ENCODE measurements around the gene PSMF1. TPM values are rescaled to one million over a fixed set of nuclear protein-coding genes. Genes with fewer than 3 reads are reported as not detected.
A peak's percentile ranks its signal among the peaks of the same experiment; 100 is the strongest.

PSMF1 gene
- total and polyA plus RNA-seq, 7 experiments from 2014 or later, result 88.7 to 157 (median 116) TPM

- H3K4me1 ChIP-seq (ENCODE audit: control insufficient read depth in 2 of 2, insufficient read depth in 2 of 2, low read length in 2 of 2), result no peaks in the 10 kb centered on the region
- no peaks in the 10 kb centered on the region for H3K9me3 ChIP-seq (ENCODE audit: control insufficient read depth in 2 of 3, low read length in 3 of 3)
- no peak overlapping the region for H3K27ac ChIP-seq (ENCODE audit: low read depth, low read length)
- no peak overlapping the region for H3K27ac Mint-ChIP-seq
- no peak overlapping the region for H3K4me3 ChIP-seq (ENCODE audit: low read length)
- H3K4me3 Mint-ChIP-seq, result no peak overlapping the region
- H3K36me3 Mint-ChIP-seq, result peaks cover 0 to 5% (median 0%) of the 10 kb centered on the region in 5 donors
- H3K4me1 Mint-ChIP-seq, result peaks cover 7 to 13% (median 11%) of the 10 kb centered on the region in 7 donors
- peaks cover 0 to 3% of the 10 kb centered on the region in 2 donors for H3K27me3 ChIP-seq (ENCODE audit: control insufficient read depth in 2 of 2, insufficient read depth in 2 of 2, low read length in 2 of 2)
- H3K9me3 Mint-ChIP-seq, result no peaks in the 10 kb centered on the region
- H3K36me3 ChIP-seq (ENCODE audit: control insufficient read depth in 2 of 3, insufficient read depth in 3 of 3, low read length in 3 of 3), result no peaks in the 10 kb centered on the region
- no peak for ATAC-seq
- no peak for DNase-seq
- peaks cover 14 to 44% (median 28%) of the 10 kb centered on the region in 5 donors for H3K27me3 Mint-ChIP-seq
- intact Hi-C loops (cut with micrococcal nuclease), result loop anchor here in 1 of 2 donors (5.0 kb wide), 1 partner anchor 216 kb away; no protein-coding TSS in a partner anchor
- ChIA-PET CTCF (interaction anchor here (0.7 to 1.1 kb wide), 3 partner anchors 10 to 79 kb away, joined by 3 read pairs; no protein-coding TSS in a partner anchor), POLR2A (no interaction called here)
Observed at GRCh38 chr20:1188347-1188746, 69.9 kb downstream of the PSMF1 start.

- Histone ChIP-seq H3K9me3 (ENCODE audit: control insufficient read depth in 2 of 3, low read length in 3 of 3) (no peaks in the 10 kb centered on the region), H3K4me3 (ENCODE audit: low read length) (no peak overlapping the region), H3K27ac (ENCODE audit: low read depth, low read length) (no peak overlapping the region), H3K36me3 (ENCODE audit: control insufficient read depth in 2 of 3, insufficient read depth in 3 of 3, low read length in 3 of 3) (no peaks in the 10 kb centered on the region), H3K27me3 (ENCODE audit: control insufficient read depth in 2 of 2, insufficient read depth in 2 of 2, low read length in 2 of 2) (peaks cover 0 to 3% of the 10 kb centered on the region in 2 donors), H3K4me1 (ENCODE audit: control insufficient read depth in 2 of 2, insufficient read depth in 2 of 2, low read length in 2 of 2) (no peaks in the 10 kb centered on the region)
- CTCF ChIA-PET, result no interaction called here
- Mint-ChIP-seq H3K36me3 (no peaks in the 10 kb centered on the region), H3K27me3 (peaks cover 0 to 30% (median 14%) of the 10 kb centered on the region in 5 donors), H3K27ac (peak overlapping the region in 1 of 9 donors; percentile 23), H3K4me3 (no peak overlapping the region), H3K4me1 (peaks cover 0 to 5% (median 4%) of the 10 kb centered on the region in 7 donors), H3K9me3 (no peaks in the 10 kb centered on the region)
- DNase-seq (no peak), ATAC-seq (no peak)
- POLR2A ChIA-PET, result interaction anchor here (0.6 kb wide), 1 partner anchor 168 kb away, joined by 3 read pairs; no protein-coding TSS in a partner anchor
- intact Hi-C loops (cut with micrococcal nuclease), result loop anchor here in 1 of 2 donors (5.0 kb wide), 1 partner anchor 218 kb away; no protein-coding TSS in a partner anchor
Observed at GRCh38 chr20:1189827-1190226, 71.4 kb downstream of the PSMF1 start.

- ChIA-PET POLR2A (no interaction called here), CTCF (no interaction called here)
- Histone ChIP-seq H3K27ac (ENCODE audit: low read depth, low read length) (no peak overlapping the region), H3K36me3 (ENCODE audit: control insufficient read depth in 2 of 3, insufficient read depth in 3 of 3, low read length in 3 of 3) (no peaks in the 10 kb centered on the region), H3K4me3 (ENCODE audit: low read length) (no peak overlapping the region), H3K27me3 (ENCODE audit: control insufficient read depth in 2 of 2, insufficient read depth in 2 of 2, low read length in 2 of 2) (peaks cover 0 to 3% of the 10 kb centered on the region in 2 donors), H3K9me3 (ENCODE audit: control insufficient read depth in 2 of 3, low read length in 3 of 3) (no peaks in the 10 kb centered on the region), H3K4me1 (ENCODE audit: control insufficient read depth in 2 of 2, insufficient read depth in 2 of 2, low read length in 2 of 2) (no peaks in the 10 kb centered on the region)
- ATAC-seq (no peak), DNase-seq (no peak)
- H3K4me1 Mint-ChIP-seq, result peaks cover 0 to 4% (median 4%) of the 10 kb centered on the region in 7 donors
- no peak overlapping the region for H3K4me3 Mint-ChIP-seq
- intact Hi-C loops (cut with micrococcal nuclease), result no loop called here
- no peaks in the 10 kb centered on the region for H3K36me3 Mint-ChIP-seq
- H3K9me3 Mint-ChIP-seq, result peaks cover 0 to 2% (median 0%) of the 10 kb centered on the region in 11 donors
- H3K27ac Mint-ChIP-seq, result no peak overlapping the region
- peaks cover 0 to 31% (median 12%) of the 10 kb centered on the region in 5 donors for H3K27me3 Mint-ChIP-seq
Observed at GRCh38 chr20:1190847-1191246, 72.4 kb downstream of the PSMF1 start.

DNA sequence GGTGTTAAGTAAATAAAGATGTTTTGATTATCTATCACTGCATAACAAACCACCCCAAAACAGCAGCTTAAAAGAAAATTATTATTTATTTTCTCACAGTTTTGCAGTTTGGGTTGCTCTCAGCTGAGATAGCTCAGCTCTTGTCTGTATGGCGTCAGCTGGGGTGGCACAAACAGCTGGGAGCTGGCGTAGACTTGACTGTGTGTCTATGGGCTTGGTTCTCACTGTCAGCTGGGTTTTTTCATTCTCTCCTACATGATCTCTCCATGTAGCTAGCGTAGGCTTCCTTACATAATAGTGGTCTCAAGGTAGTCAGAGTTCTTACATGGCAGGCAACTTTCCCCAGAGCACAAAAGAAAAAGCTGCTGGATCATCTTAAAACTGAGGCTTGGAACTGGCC, 72.9 kb downstream of the PSMF1 start:
- Histone ChIP-seq H3K27me3 (ENCODE audit: control insufficient read depth in 2 of 2, insufficient read depth in 2 of 2, low read length in 2 of 2) (peaks cover 0 to 3% of the 10 kb centered on the region in 2 donors), H3K4me1 (ENCODE audit: control insufficient read depth in 2 of 2, insufficient read depth in 2 of 2, low read length in 2 of 2) (no peaks in the 10 kb centered on the region), H3K9me3 (ENCODE audit: control insufficient read depth in 2 of 3, low read length in 3 of 3) (no peaks in the 10 kb centered on the region), H3K4me3 (ENCODE audit: low read length) (no peak overlapping the region), H3K27ac (ENCODE audit: low read depth, low read length) (no peak overlapping the region), H3K36me3 (ENCODE audit: control insufficient read depth in 2 of 3, insufficient read depth in 3 of 3, low read length in 3 of 3) (no peaks in the 10 kb centered on the region)
- no peak for DNase-seq
- intact Hi-C loops (cut with micrococcal nuclease), result no loop called here
- H3K27me3 Mint-ChIP-seq, result peaks cover 0 to 30% (median 8%) of the 10 kb centered on the region in 5 donors
- H3K27ac Mint-ChIP-seq, result no peak overlapping the region
- H3K36me3 Mint-ChIP-seq, result no peaks in the 10 kb centered on the region
- ChIA-PET POLR2A (no interaction called here), CTCF (no interaction called here)
- ATAC-seq, result no peak
- H3K9me3 Mint-ChIP-seq, result peaks cover 0 to 2% (median 0%) of the 10 kb centered on the region in 11 donors
- H3K4me1 Mint-ChIP-seq, result peaks cover 0 to 2% (median 0%) of the 10 kb centered on the region in 7 donors
- no peak overlapping the region for H3K4me3 Mint-ChIP-seq

DNA sequence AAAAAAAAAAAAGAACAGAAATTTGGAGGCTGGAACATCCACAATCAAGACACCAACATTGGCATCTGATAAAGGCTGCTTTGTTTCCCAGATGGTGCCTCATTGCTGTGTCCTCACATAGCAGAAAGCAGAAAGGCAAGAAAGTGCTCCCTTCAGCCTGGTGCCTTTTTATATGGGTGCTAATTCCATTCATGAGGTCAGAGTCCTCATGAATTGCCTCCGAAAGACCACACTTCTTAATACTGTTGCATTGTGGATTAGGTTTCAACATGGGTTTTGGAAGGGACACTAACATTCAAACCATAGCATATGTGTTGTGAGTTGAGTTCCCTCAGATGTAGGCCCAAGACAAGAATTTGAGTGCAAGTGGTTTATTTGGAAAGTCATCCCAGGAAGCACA, 76.8 kb downstream of the PSMF1 start:
- no peaks in the 10 kb centered on the region for H3K36me3 ChIP-seq (ENCODE audit: control insufficient read depth in 2 of 3, insufficient read depth in 3 of 3, low read length in 3 of 3)
- H3K27ac ChIP-seq (ENCODE audit: low read depth, low read length), result no peak overlapping the region
- Mint-ChIP-seq H3K27me3 (peaks cover 0 to 17% (median 0%) of the 10 kb centered on the region in 5 donors), H3K9me3 (peaks cover 0 to 6% (median 0%) of the 10 kb centered on the region in 11 donors), H3K27ac (no peak overlapping the region), H3K4me3 (no peak overlapping the region), H3K36me3 (no peaks in the 10 kb centered on the region), H3K4me1 (peaks cover 2 to 15% (median 7%) of the 10 kb centered on the region in 7 donors)
- no peak overlapping the region for H3K4me3 ChIP-seq (ENCODE audit: low read length)
- no peaks in the 10 kb centered on the region for H3K4me1 ChIP-seq (ENCODE audit: control insufficient read depth in 2 of 2, insufficient read depth in 2 of 2, low read length in 2 of 2)
- H3K27me3 ChIP-seq (ENCODE audit: control insufficient read depth in 2 of 2, insufficient read depth in 2 of 2, low read length in 2 of 2), result no peaks in the 10 kb centered on the region
- H3K9me3 ChIP-seq (ENCODE audit: control insufficient read depth in 2 of 3, low read length in 3 of 3), result no peaks in the 10 kb centered on the region
- intact Hi-C loops (cut with micrococcal nuclease), result no loop called here
- ChIA-PET CTCF (no interaction called here), POLR2A (no interaction called here)
- no peak for ATAC-seq
- no peak for DNase-seq

GRCh38 chr20:1196634-1197033, 78.2 kb downstream of the PSMF1 start:
- no peak overlapping the region for H3K4me3 ChIP-seq (ENCODE audit: low read length)
- no peaks in the 10 kb centered on the region for H3K27me3 ChIP-seq (ENCODE audit: control insufficient read depth in 2 of 2, insufficient read depth in 2 of 2, low read length in 2 of 2)
- H3K4me1 ChIP-seq (ENCODE audit: control insufficient read depth in 2 of 2, insufficient read depth in 2 of 2, low read length in 2 of 2), result no peaks in the 10 kb centered on the region
- no peaks in the 10 kb centered on the region for H3K36me3 ChIP-seq (ENCODE audit: control insufficient read depth in 2 of 3, insufficient read depth in 3 of 3, low read length in 3 of 3)
- intact Hi-C loops (cut with micrococcal nuclease), result no loop called here
- H3K27ac Mint-ChIP-seq, result no peak overlapping the region
- ChIA-PET POLR2A (no interaction called here), CTCF (no interaction called here)
- H3K9me3 ChIP-seq (ENCODE audit: control insufficient read depth in 2 of 3, low read length in 3 of 3), result no peaks in the 10 kb centered on the region
- H3K4me3 Mint-ChIP-seq, result no peak overlapping the region
- H3K9me3 Mint-ChIP-seq, result peaks cover 0 to 6% (median 0%) of the 10 kb centered on the region in 11 donors
- H3K36me3 Mint-ChIP-seq, result no peaks in the 10 kb centered on the region
- H3K27me3 Mint-ChIP-seq, result peaks cover 0 to 9% (median 0%) of the 10 kb centered on the region in 5 donors
- peaks cover 2 to 18% (median 9%) of the 10 kb centered on the region in 7 donors for H3K4me1 Mint-ChIP-seq
- no peak overlapping the region for H3K27ac ChIP-seq (ENCODE audit: low read depth, low read length)
- DNase-seq (no peak), ATAC-seq (no peak)

DNA sequence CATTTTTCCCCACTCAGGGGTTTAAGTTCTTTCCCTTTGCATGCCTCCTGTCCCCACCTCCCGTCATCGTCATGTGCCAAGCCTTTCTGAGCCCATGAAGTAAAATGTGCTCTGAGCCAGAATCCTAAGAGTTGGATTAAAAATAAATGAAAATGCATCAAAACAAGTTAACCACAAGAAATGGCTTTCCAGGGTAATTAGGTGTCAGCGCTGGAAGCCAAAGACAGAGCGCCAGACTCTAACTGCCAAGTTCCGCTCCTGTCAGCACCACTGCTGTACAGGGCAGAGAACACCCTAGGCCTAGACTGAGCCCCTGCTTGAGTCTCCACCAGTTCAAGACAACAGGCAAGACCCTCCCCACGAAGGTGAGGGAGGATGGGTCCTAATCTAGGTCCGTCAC, 79.4 kb downstream of the PSMF1 start:
- H3K36me3 ChIP-seq (ENCODE audit: control insufficient read depth in 2 of 3, insufficient read depth in 3 of 3, low read length in 3 of 3), result no peaks in the 10 kb centered on the region
- DNase-seq, result no peak
- Mint-ChIP-seq H3K4me1 (peaks cover 2 to 18% (median 9%) of the 10 kb centered on the region in 7 donors), H3K27me3 (peaks cover 0 to 7% (median 0%) of the 10 kb centered on the region in 5 donors), H3K4me3 (no peak overlapping the region), H3K27ac (no peak overlapping the region), H3K36me3 (no peaks in the 10 kb centered on the region), H3K9me3 (peaks cover 0 to 6% (median 0%) of the 10 kb centered on the region in 11 donors)
- no peaks in the 10 kb centered on the region for H3K27me3 ChIP-seq (ENCODE audit: control insufficient read depth in 2 of 2, insufficient read depth in 2 of 2, low read length in 2 of 2)
- no peak for ATAC-seq
- H3K4me3 ChIP-seq (ENCODE audit: low read length), result no peak overlapping the region
- no peak overlapping the region for H3K27ac ChIP-seq (ENCODE audit: low read depth, low read length)
- CTCF ChIA-PET, result no interaction called here
- POLR2A ChIA-PET, result no interaction called here
- intact Hi-C loops (cut with micrococcal nuclease), result no loop called here
- no peaks in the 10 kb centered on the region for H3K9me3 ChIP-seq (ENCODE audit: control insufficient read depth in 2 of 3, low read length in 3 of 3)
- no peaks in the 10 kb centered on the region for H3K4me1 ChIP-seq (ENCODE audit: control insufficient read depth in 2 of 2, insufficient read depth in 2 of 2, low read length in 2 of 2)

Measured in naive thymus-derived CD4-positive, alpha-beta T cell (primary cell).